Testis (tissue), 3 donors: ENCODE data around the gene NT5C1A. TPM values are rescaled to one million over a fixed set of nuclear protein-coding genes. Genes with fewer than 3 reads are reported as not detected.
A peak's percentile ranks its signal among the peaks of the same experiment; 100 is the strongest.

Experiments used
- DNase-seq: peaks from one replicate; pipeline ENCODE4 v3.0.0-alpha.2; 2019
- H3K27ac ChIP-seq, 2 donors: fragments of 200-600 bp; sonication (generic); one replicate each; pipeline ENCODE4 v1.5.1; 2019
- H3K27me3 ChIP-seq: fragments of 200-600 bp; sonication (generic); one replicate; pipeline ENCODE4 v1.5.1; 2019
- H3K36me3 ChIP-seq: fragments of 200-600 bp; sonication (generic); one replicate; pipeline ENCODE4 v1.5.1; 2017; ENCODE audit warnings: low read depth; ENCODE audit errors: missing control alignments
- H3K4me1 ChIP-seq: fragments of 200-600 bp; sonication (generic); one replicate; pipeline ENCODE4 v1.5.1; 2019
- H3K4me3 ChIP-seq, 2 donors: fragments of 200-600 bp; sonication (generic); one replicate each; pipeline ENCODE4 v1.5.1; 2017 to 2019
- H3K9me3 ChIP-seq: fragments of 200-600 bp; sonication (generic); one replicate; pipeline ENCODE4 v1.5.1; 2017
- CTCF ChIP-seq, 3 experiments: fragments of 450-650 bp in 2 of 3; fragments of 200-600 bp in 1 of 3; sonication (generic) in 1 of 3; IDR thresholded peaks; one replicate each; pipeline ENCODE4 v1.5.1; 2016 to 2019; ENCODE audit warnings: antibody characterized with exemption in 3 of 3, mild to moderate bottlenecking in 2 of 3, moderate library complexity in 1 of 3
- POLR2A ChIP-seq: fragments of 450-650 bp; IDR thresholded peaks from one replicate; pipeline ENCODE4 v1.6.1; 2017; ENCODE audit warnings: antibody characterized with exemption, mild to moderate bottlenecking, moderate library complexity
- WGBS, 2 donors: methylation state at CpG; one replicate each; pipeline ENCODE4 v1.1.5; 2018; 5-methylcytosine and 5-hydroxymethylcytosine counted together
- intact Hi-C: fragments of 100-400 bp; cut with DNase I; formaldehyde crosslinking; loops from one replicate; pipeline ENCODE4 v1.15.1; 2023; ENCODE audit warnings: low total_unique reads
- polyA plus RNA-seq: library from polyadenylated mRNA; stranded (reverse); fragments of 350-450 nt; fragmentation: Illumina TruSeq; extraction: RNeasy Lipid Tissue Mini Kit (QIAGEN cat#74804); gene quantifications from one replicate; pipeline ENCODE4 v1.2.3, GENCODE V29; 2014; ENCODE audit warnings: low read depth, low replicate concordance; ENCODE audit not compliant: insufficient read depth
- total RNA-seq, 2 donors: library from RNA; depleted of rRNA; stranded (reverse); fragments of >200 nt; gene quantifications; one replicate each; pipeline ENCODE4 v1.2.3, GENCODE V29; 2016

Gene NT5C1A
- total and polyA plus RNA-seq, 3 donors from 2014 or later = 1.0 to 3.2 (median 2.1) TPM

DNA sequence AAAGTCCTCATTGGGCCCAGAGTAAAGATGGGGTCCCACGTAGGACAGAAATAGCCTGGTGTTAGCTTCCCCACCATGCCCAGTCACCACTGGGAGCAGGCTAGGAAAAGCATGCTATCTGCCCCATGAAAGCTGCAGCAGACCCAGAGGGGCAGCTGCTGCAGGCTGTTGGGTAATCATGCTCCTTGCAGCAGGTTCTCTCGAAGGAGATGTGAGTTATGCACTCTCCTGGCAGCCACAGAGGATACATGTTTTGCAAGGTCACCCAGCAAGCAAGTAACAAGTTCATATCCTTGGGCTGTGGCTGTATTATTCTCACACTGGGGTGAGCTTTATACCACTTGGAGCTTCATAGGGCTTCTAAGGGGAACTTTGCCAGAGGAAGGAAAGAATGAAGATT is 23.4 kb downstream of the NT5C1A start:
- Histone ChIP-seq H3K4me3 (no peak overlapping the region), H3K9me3 (no peaks in the 10 kb centered on the region), H3K4me1 (peaks cover 57% of the 10 kb centered on the region), H3K27ac (peak overlapping the region in 1 of 2 donors; percentile 84), H3K36me3 (no peaks in the 10 kb centered on the region), H3K27me3 (no peaks in the 10 kb centered on the region)
- TF ChIP-seq POLR2A = no peak
- peak; percentile 70 for DNase-seq
- 52 to 55% methylated on average over 2 of the region's 2 CpGs for WGBS, 2 donors
- intact Hi-C loops = no loop called here

DNA sequence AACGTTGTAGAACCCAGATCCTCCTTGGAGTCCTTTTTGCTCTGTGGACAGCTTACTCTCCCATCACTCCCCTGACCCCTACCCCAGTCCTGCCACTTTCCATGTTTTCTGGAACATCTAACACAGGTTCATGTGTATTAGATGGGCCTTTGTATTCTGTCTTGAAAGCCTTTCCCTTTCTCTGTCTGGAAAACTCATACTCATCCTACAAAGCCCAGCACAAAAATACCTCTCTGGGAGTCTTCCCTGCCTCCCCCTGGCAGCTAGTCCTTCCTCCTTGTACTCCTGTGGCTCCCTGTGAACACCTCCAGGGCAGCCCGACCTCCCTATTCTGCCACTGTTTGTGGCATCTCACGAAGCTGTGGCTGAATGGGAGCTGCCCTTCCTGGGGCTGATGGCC is 24.7 kb downstream of the NT5C1A start:
- TF ChIP-seq POLR2A = no peak
- H3K4me1 ChIP-seq = peaks cover 50% of the 10 kb centered on the region
- 68 to 76% methylated on average over 3 of the region's 3 CpGs for WGBS, 2 donors
- H3K4me3 ChIP-seq = no peak overlapping the region
- peak overlapping the region; percentile 72 to 84 for H3K27ac ChIP-seq
- no peaks in the 10 kb centered on the region for H3K27me3 ChIP-seq
- intact Hi-C loops = no loop called here
- H3K36me3 ChIP-seq = no peaks in the 10 kb centered on the region
- no peak for DNase-seq
- H3K9me3 ChIP-seq = no peaks in the 10 kb centered on the region

DNA sequence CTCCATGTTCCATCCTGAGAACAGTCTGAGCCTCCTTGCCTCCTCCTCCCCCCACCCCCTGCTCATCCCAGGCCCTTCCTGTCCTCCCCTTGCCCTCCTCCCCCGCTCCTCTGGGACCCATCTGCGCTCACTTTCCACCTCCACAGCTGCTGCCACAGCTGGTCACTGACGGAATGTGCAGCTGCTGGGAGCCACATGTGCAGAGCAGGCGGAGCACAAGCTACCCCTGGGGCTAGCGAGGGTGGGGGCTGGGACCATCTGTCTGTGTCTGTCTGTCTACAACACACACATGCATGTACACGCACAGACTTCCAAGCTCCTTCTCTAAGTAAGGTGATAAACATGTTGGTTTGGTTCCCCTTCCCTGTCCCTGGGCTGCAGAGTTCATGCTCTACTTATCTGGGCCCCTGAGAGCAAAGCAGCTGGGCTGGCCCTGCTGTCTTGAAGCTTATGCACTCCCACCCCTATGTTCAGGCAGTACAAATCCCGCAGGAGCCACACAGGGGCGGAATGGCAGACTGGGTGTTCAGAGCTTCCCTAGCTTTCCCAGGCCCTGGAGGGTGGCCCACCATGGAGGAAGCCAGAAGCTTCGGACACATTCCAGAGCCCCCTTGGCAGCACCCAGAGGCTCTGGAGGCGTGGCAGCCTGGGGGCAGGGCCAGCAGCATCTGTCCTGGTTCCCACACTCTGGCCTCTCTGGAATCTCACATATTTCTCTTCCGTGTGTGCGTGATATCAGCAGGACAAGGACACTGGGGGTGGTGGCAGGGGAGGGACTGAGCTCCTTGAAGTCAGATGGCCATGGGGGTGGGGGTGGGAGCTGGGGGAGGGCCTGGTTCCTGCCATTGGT is 25.4 kb downstream of the NT5C1A start:
- no peak for TF ChIP-seq POLR2A
- no peak for TF ChIP-seq CTCF (IDR thresholded peaks at IDR 0.05)
- no peaks in the 10 kb centered on the region for H3K9me3 ChIP-seq
- H3K27me3 ChIP-seq = no peaks in the 10 kb centered on the region
- intact Hi-C loops = no loop called here
- 28 to 36% methylated on average over 4 to 12 of the region's 12 CpGs for WGBS, 2 donors
- H3K4me3 ChIP-seq = no peak overlapping the region
- peak; percentile 91 for DNase-seq
- H3K4me1 ChIP-seq = peaks cover 48% of the 10 kb centered on the region
- H3K27ac ChIP-seq = peak overlapping the region; percentile 72 to 84
- H3K36me3 ChIP-seq = no peaks in the 10 kb centered on the region

DNA sequence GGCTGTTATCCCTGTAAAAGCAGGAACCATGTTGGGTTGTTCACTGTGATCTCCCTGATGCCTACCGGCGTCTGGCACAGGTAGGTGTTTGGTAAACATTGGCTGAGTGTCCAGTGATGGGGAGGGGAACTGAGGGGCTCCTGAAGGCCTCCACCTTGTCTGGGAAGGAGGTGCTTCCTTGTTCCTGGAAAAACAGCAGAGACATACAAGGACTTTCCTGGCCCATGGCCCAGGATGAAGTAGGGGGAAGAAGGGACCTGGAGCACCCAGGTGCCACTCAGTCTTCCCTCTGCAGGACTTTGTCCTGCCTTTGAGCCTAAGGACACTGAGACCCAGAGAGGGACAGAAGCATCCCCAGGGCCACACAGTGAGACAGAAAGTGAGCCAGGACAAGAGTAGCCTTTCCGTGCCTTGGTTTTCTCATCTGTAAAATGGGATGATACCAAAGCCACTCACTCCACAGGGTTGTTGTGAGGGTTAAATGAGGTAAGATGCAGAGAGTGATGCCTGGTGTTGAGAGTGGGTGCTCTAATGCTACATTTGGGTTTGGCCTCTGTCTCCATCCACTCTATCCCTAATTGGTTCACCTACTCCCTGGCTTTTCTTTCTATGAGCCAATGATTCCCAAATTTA is 26.4 kb downstream of the NT5C1A start:
- WGBS, 2 donors = 77 to 78% methylated on average over 3 of the region's 3 CpGs
- TF ChIP-seq CTCF (IDR thresholded peaks at IDR 0.05) (no peak), POLR2A (no peak)
- Histone ChIP-seq H3K4me3 (no peak overlapping the region), H3K36me3 (no peaks in the 10 kb centered on the region), H3K27ac (peak overlapping the region; percentile 72 to 84), H3K4me1 (peaks cover 48% of the 10 kb centered on the region), H3K27me3 (no peaks in the 10 kb centered on the region), H3K9me3 (no peaks in the 10 kb centered on the region)
- DNase-seq = no peak
- intact Hi-C loops = no loop called here

DNA sequence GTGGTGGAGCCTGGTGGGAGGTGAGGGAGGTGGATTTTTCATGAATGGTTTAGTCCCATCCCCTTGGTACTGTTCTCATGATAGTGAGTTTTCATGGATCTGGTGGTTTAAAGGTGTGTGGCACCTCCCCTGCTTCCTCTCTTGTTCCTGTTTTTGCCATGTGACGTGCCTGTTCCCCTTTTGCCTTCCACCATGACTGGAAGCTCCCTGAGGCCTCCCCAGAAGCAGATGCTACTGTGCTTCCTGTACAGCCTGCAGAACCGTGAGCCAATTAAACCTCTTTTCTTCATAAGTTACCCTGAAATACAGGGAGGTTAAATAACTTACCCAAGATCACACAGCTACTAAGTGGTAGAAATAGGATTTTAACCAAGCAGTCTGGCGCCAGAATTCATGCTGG is 28.2 kb downstream of the NT5C1A start:
- H3K4me3 ChIP-seq = no peak overlapping the region
- no peaks in the 10 kb centered on the region for H3K27me3 ChIP-seq
- peaks cover 36% of the 10 kb centered on the region for H3K4me1 ChIP-seq
- H3K36me3 ChIP-seq = no peaks in the 10 kb centered on the region
- DNase-seq = no peak
- no peak overlapping the region for H3K27ac ChIP-seq
- H3K9me3 ChIP-seq = no peaks in the 10 kb centered on the region
- intact Hi-C loops = no loop called here
- WGBS, 2 donors = 90 to 92% methylated on average over 3 of the region's 3 CpGs
- TF ChIP-seq POLR2A = no peak
- TF ChIP-seq CTCF (IDR thresholded peaks at IDR 0.05) = no peak
